NCI-H69 (cell line): Measurements from ENCODE around the gene ZC3H18.
A peak's percentile ranks its signal among the peaks of the same experiment; 100 is the strongest.

ENCODE experiments used
- DNase-seq: peaks from one replicate; lab custom pipeline; 2025; lab: John Stamatoyannopoulos, UW

Gene ZC3H18

GRCh38 chr16:88581033-88581432, 10.8 kb downstream of the ZC3H18 start:
- no peak for DNase-seq

GRCh38 chr16:88582912-88583575, 12.8 kb downstream of the ZC3H18 start:
- no peak for DNase-seq

- no peak for DNase-seq
Measured at GRCh38 chr16:88584676-88585075, 14.5 kb downstream of the ZC3H18 start.

GRCh38 chr16:88585269-88585668, 15.1 kb downstream of the ZC3H18 start:
- peak; percentile 59 for DNase-seq

GRCh38 chr16:88585927-88586581, 15.9 kb downstream of the ZC3H18 start:
- DNase-seq: no peak

GRCh38 chr16:88588148-88588547, 17.9 kb downstream of the ZC3H18 start:
- no peak for DNase-seq

- no peak for DNase-seq
Measured at GRCh38 chr16:88588754-88589153, 18.6 kb downstream of the ZC3H18 start.

GRCh38 chr16:88589441-88589840, 19.2 kb downstream of the ZC3H18 start:
- DNase-seq: no peak

GRCh38 chr16:88591577-88592021, 21.4 kb downstream of the ZC3H18 start:
- no peak for DNase-seq

GRCh38 chr16:88593061-88593460, 22.9 kb downstream of the ZC3H18 start:
- DNase-seq: no peak

- no peak for DNase-seq
Measured at GRCh38 chr16:88593489-88593888, 23.3 kb downstream of the ZC3H18 start.

GRCh38 chr16:88593910-88594309, 23.7 kb downstream of the ZC3H18 start:
- no peak for DNase-seq

- DNase-seq: no peak
Measured at GRCh38 chr16:88595101-88595500, 24.9 kb downstream of the ZC3H18 start.

GRCh38 chr16:88595921-88596320, 25.7 kb downstream of the ZC3H18 start:
- no peak for DNase-seq

- no peak for DNase-seq
Measured at GRCh38 chr16:88596483-88596882, 26.3 kb downstream of the ZC3H18 start.

GRCh38 chr16:88597856-88598491, 27.8 kb downstream of the ZC3H18 start:
- no peak for DNase-seq

- no peak for DNase-seq
Measured at GRCh38 chr16:88599092-88599733, 29.0 kb downstream of the ZC3H18 start.

GRCh38 chr16:88599825-88600538, 29.8 kb downstream of the ZC3H18 start:
- no peak for DNase-seq

GRCh38 chr16:88600539-88600896, 30.3 kb downstream of the ZC3H18 start:
- DNase-seq: no peak

GRCh38 chr16:88601313-88602036, 31.3 kb downstream of the ZC3H18 start:
- DNase-seq: no peak

- no peak for DNase-seq
Measured at GRCh38 chr16:88602091-88602490, 31.9 kb downstream of the ZC3H18 start.
